GM19328 (cell line): ENCODE measurements around the gene USP31.
A peak's percentile ranks its signal among the peaks of the same experiment; 100 is the strongest.
"Not testable (repeated sequence)": the region's sequence is repeated elsewhere in the genome, so short reads cannot be mapped to it uniquely, and the experiment has no call there.

Experiments used
- ATAC-seq: cut with Tn5 transposase; IDR thresholded peaks from one replicate; pipeline ENCODE4 v1.9.1; 2021; ENCODE audit warnings: mild to moderate bottlenecking, moderate library complexity; ENCODE audit not compliant: unreplicated experiment

The USP31 gene

DNA sequence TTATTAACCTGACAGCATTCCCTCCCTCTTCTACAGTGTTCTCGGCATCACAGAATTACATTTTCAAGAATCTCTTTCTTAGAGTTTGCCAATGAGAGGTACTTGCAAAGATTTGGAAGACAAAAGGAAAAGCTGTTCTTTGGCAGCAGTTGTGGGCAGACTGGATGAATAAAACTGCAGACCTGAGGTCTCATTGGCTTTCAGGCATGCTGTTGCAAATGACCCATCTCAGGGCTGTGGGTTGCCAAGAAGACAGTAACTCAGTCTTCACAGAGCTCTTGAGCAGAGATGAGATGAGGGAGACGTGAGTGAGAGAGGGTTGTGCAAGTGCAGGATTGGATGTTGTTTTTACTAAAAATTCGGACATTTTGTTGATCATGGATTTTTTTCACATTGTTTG lies 11.3 kb upstream of the USP31 start:
- ATAC-seq: no peak

- no peak for ATAC-seq
Measured at GRCh38 chr16:23160082-23160481, 10.8 kb upstream of the USP31 start.

DNA sequence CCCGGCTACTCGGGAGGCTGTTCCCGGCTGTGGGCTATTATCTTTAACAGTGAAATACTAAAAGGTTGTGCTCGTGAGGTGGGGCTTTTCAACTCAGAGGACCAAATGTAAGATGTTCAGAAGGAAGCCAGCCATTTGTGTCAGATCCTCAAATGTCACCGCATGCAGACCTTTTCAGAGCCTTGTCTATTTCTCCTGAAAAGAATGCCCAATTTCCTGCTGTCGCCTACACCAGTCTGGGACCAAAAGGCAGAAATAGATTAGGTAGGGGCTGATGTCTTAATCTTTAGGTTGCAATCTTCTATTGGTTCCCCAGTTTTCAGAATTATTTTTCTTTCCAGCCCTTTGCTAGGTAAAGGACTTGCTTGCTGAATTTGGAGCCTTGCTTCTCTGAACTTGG lies 8.9 kb upstream of the USP31 start:
- ATAC-seq: no peak

DNA sequence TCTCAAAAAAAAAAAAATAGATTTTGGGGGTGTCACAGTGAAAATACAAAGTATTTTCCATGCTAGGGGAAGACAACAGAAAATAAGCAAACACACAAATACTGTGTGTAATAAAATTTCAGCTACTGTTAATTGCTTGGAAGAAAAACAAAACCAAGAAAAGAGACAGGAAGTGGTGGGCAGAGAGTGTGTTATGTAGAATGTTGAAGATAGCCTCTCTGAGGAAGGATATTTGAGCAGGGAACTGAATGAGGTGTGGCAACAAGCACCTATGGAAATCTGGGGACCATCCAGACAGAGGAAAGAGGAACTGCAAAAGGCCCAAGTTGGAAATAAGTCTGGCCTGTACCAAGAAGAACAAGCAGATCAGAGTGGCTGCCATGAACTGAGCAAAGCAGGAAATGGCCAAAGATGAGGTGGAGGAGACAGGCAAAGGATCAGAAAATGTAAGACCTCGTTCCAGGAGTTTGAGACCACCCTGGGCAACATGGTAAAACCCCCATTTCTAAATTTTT lies 7.8 kb upstream of the USP31 start:
- ATAC-seq: no peak

DNA sequence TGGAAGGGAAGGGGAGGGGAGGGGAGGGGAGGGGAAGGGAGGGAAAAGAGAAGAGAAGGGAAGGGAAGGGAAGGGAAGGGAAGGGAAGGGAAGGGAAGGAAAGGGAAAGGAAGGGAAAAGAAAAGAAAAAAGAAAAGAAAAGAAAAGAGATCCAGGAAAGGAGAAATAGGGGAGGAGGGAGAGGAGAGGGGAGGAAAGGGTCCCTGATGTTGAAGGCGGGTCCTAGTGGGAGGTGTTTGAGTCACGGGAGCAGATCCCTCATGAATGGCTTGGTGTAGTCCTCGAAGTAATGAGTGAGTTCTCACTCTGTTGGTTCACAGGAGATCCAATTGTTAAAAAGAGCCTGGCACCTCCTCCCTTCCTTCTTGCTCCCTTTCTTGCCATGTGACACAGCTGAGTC lies 6.9 kb upstream of the USP31 start:
- no peak for ATAC-seq

DNA sequence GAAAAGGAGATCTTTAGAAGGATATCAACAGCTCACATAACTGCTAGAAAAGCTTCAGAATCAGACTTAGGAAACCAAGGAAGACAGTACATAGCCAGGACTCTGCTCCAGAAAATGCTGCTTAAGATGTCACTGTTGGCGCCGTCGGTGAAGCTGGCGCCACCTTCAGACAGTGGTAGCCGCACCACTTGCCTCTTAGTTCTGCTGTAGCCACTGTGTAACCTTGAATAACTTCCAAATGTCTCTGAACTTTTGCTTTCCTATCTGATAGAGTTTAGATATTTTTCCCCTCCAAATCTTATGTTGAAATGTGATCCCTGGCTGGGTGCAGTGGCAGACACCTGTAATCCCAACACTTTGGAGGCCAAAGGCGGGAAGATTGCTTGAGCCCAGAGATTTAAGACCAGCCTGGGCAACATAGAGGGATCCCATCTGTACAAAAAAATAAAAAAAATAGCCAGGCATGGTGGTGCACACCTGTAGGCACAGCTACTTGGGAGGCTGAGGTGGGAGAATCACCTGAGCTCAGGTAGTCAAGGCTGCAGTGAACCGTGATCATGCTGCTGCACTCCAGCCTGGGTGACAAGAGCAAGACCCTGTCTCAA lies 6.3 kb upstream of the USP31 start:
- ATAC-seq: no peak

GRCh38 chr16:23152386-23153178 lies 3.3 kb upstream of the USP31 start:
- no peak for ATAC-seq

GRCh38 chr16:23149993-23150364 lies 727 bp upstream of the USP31 start:
- no peak for ATAC-seq

GRCh38 chr16:23148513-23149266 lies 562 bp downstream of the USP31 start:
- ATAC-seq: peak; percentile 34

- ATAC-seq: no peak
Measured at GRCh38 chr16:23148166-23148512, 1.1 kb downstream of the USP31 start.

- ATAC-seq: no peak
Measured at GRCh38 chr16:23147666-23148065, 1.6 kb downstream of the USP31 start.

- no peak for ATAC-seq
Measured at GRCh38 chr16:23146877-23147601, 2.2 kb downstream of the USP31 start.

- no peak for ATAC-seq
Measured at GRCh38 chr16:23145608-23146007, 3.6 kb downstream of the USP31 start.

DNA sequence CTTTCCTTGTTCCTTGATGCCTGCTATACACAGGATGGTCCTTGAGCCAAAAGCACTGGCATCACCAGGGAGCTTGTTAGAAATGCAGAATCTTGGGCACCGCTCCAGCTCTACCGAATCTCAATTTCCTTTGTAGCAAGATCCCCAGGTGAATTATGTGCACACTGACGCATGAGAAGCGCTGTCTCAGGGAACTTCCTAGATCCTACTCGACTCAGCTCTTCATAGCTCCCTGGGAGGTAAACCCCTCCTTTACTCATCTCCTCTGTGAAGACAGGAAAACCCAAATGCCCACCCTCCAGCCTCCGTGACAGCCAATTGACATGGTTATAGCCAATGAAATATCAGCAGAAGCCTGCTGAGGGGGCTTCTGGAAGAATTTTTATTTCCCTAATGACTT lies 4.1 kb downstream of the USP31 start:
- no peak for ATAC-seq

- ATAC-seq: not testable (repeated sequence)
Measured at GRCh38 chr16:23144393-23144792, 4.9 kb downstream of the USP31 start.

DNA sequence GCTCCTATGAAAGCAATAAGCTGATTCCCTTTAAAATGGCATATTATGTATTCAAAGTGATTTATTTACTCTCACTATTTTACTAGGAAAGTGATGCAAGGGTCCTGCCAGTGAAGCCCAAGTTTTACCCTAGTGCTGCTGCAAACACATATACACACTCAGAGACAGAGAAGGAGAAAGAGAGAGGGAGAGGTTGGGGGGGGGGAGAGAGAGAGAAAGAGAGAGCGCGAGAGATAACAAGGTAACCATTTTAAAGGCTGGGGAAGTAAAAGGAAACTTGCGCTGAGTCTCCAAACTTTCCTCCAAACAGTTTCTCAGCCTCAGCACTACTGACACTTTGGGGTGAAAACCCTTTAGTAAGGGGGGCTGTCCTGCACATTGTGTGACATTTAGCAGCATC lies 5.9 kb downstream of the USP31 start:
- ATAC-seq: no peak

DNA sequence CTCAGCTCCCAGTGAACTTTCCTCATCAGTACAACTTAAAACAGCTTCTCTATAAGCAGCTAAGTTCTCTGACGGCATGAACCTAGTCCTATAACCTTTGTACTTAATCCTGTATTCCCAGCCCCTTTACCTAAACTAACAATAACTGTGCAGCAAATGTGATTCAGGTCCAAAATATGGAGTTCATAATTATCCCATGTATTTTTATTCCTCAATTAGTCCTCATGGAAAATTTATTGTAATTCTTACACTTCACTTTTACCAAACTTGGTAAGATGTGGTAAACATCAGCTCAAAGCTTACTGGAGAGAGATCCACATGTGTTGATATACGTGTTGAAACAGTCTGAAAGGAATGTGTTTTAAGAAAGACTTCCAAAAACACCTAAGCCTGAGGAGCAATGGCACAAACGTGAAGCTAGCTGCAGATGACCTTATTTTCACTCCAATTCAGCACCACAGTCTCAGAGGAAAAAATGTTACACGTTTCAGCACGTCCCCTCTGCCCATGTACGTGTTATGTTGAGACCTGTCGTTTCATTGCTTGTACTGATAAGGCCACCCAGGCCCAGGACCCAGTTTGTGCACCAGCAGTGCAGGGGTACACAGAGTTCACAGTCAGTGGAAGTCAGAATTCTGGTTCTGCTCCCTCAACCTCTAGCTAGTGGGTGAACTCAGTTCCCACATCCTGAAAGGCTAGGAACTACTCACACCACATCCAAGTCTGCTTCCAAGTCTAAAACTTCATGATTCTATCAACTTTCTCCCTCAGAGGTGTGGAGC lies 7.1 kb downstream of the USP31 start:
- no peak for ATAC-seq

DNA sequence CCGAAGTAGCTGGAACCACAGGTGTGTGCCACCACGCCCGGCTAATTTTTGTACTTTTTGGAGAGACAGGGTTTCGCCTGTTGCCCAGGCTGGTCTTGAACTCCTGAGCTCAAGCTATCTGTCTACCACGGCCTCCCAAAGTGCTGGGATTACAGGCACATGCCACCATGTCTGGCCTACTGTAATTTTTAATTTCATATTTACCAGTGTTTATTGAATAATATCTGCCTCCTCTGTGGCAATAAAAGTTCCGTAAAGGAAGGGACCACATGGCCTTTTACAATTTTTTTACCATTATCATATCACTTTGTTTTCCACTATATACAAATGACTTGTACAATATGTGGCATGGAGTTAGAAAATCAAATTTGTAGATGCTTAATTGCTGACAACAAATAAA lies 7.8 kb downstream of the USP31 start:
- ATAC-seq: no peak

GRCh38 chr16:23141033-23141432 lies 8.2 kb downstream of the USP31 start:
- ATAC-seq: no peak

- ATAC-seq: no peak
Measured at GRCh38 chr16:23140107-23140506, 9.1 kb downstream of the USP31 start.

DNA sequence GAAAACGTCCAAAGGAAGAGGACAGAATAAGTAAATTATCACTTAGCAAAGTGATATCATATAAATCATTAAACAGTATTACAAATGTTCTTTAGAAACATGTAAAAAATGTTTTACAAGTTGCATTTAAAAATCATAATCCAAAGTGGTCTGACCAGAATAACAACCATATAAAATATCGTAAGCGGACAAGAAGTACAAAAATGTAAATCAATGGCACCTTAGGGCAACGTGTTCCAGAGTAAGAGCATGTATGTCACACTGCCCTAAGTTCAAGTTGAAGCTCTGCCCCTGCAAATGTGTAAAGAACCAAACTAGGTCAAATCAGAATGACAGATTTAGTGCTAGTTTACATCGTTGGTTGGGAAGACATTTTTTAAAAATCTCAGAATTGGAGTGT lies 11.4 kb downstream of the USP31 start:
- ATAC-seq: no peak
